Esophagus squamous epithelium (tissue), 4 donors: Measurements from ENCODE around the gene PHLPP1.

Source experiments
- POLR2A ChIP-seq, 4 donors: fragments of 450-650 bp; IDR thresholded peaks; one replicate each; pipeline ENCODE4 v1.6.1; 2017; ENCODE audit warnings: antibody characterized with exemption in 4 of 4, mild to moderate bottlenecking in 4 of 4, moderate library complexity in 3 of 4
- TF ChIP-seq, protein P1 (sequence below), 6 experiments: fragments of 450-650 bp in 4 of 6; fragments of 200-600 bp in 2 of 6; sonication (generic) in 2 of 6; IDR thresholded peaks; one replicate each; pipeline ENCODE4 v1.5.1; 2016 to 2019; ENCODE audit warnings: antibody characterized with exemption in 6 of 6, mild to moderate bottlenecking in 4 of 6, moderate library complexity in 4 of 6

DNA sequence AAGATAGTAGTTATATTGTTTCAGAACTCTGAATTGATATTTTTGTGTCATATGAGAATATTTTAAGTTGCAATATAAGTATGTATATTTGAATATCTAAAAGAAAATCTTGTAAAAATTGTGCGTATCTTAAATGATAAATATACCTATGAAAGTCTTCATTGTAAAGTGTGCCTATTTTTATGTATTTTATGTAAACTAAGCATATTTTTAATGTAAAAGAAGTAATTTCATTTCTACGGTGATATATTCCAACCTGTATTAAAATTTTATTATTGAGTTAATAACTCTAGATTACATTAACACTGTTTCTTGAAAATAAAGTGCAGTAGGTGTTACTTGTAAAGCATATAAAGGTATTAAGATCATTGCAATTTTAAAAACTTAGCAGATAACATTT is 233.4 kb downstream of the PHLPP1 start:
- TF ChIP-seq, protein P1, sequence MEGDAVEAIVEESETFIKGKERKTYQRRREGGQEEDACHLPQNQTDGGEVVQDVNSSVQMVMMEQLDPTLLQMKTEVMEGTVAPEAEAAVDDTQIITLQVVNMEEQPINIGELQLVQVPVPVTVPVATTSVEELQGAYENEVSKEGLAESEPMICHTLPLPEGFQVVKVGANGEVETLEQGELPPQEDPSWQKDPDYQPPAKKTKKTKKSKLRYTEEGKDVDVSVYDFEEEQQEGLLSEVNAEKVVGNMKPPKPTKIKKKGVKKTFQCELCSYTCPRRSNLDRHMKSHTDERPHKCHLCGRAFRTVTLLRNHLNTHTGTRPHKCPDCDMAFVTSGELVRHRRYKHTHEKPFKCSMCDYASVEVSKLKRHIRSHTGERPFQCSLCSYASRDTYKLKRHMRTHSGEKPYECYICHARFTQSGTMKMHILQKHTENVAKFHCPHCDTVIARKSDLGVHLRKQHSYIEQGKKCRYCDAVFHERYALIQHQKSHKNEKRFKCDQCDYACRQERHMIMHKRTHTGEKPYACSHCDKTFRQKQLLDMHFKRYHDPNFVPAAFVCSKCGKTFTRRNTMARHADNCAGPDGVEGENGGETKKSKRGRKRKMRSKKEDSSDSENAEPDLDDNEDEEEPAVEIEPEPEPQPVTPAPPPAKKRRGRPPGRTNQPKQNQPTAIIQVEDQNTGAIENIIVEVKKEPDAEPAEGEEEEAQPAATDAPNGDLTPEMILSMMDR (IDR thresholded peaks at IDR 0.05), result no peak
- TF ChIP-seq POLR2A (IDR thresholded peaks at IDR 0.05), result no peak
